Mucosa of descending colon (tissue), 3 donors: ENCODE measurements around the gene EVC2. TPM values are rescaled to one million over a fixed set of nuclear protein-coding genes. Genes with fewer than 3 reads are reported as not detected.

Experiments
- ATAC-seq: fragments of 200-7000 bp; cut with Tn5 transposase; one replicate; pipeline ENCODE4 v1.9.1; 2020; ENCODE audit warnings: mild to moderate bottlenecking, moderate library complexity
- DNase-seq, 3 donors: peaks; one replicate each; pipeline ENCODE4 v3.0.0-alpha.2; 2020
- H3K36me3 ChIP-seq: fragments of 200-600 bp; one replicate; pipeline ENCODE4 v1.8.0; 2021; ENCODE audit warnings: low read depth, mild to moderate bottlenecking
- H3K4me1 ChIP-seq: fragments of 200-600 bp; one replicate; pipeline ENCODE4 v1.8.0; 2021; ENCODE audit warnings: low read depth, mild to moderate bottlenecking
- H3K4me3 ChIP-seq: fragments of 200-600 bp; one replicate; pipeline ENCODE4 v1.8.0; 2021; ENCODE audit warnings: mild to moderate bottlenecking
- H3K9me3 ChIP-seq: fragments of 200-600 bp; one replicate; pipeline ENCODE4 v1.8.0; 2021; ENCODE audit warnings: mild to moderate bottlenecking
- intact Hi-C, 2 donors: fragments of 100-400 bp; cut with DNase I in 1 of 2; cut with micrococcal nuclease in 1 of 2; formaldehyde crosslinking; loops; one replicate each; pipeline versions ENCODE4 v1.11.0 to v1.11.1; 2022; cut with DNase I, micrococcal nuclease
- total RNA-seq, 3 donors: library from RNA; stranded (reverse); fragmentation: NEBNext Ultra II Directional in 2 of 3; extraction: Animal tissue kit (Norgen Biotek cat#: 25700) in 2 of 3; gene quantifications; one replicate each; pipeline versions ENCODE4 v1.2.1 to v1.2.4, GENCODE V29; 2021 to 2023
- TF ChIP-seq, protein P1 (sequence below): fragments of 200-600 bp; IDR thresholded peaks from one replicate; pipeline ENCODE4 v1.8.0; 2022; ENCODE audit warnings: antibody characterized with exemption, mild to moderate bottlenecking
- donor health status: DM: no; HTN: no; CAD: no; lungs with moderate emphysema.
- donor health status: DM: no; HTN: no; CAD: no.
- donor health status: DM: no; HTN: yes; CAD: no.

The EVC2 gene
- total RNA-seq, 3 donors from 2014 or later, result 0.64 to 6.5 (median 1.1) TPM

DNA sequence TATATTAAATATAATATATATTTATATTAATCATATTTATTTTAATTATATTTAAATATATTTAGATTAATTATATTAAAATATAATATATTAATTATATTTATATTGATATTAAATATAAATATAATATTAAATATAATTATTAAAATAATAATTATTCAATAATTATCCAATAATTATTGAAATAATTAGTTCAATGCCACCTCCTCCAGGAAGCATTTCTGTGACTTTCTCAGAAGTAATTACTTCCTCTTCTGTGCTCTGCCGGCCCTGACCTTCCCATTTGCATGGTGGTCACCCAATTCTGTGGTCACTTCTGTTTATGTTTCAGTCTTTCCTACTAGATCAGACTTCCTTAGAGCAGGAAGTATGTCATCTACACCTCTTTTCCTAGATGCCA lies 45.8 kb downstream of the EVC2 start:
- Histone ChIP-seq H3K4me1 (no peaks in the 10 kb centered on the region), H3K36me3 (no peaks in the 10 kb centered on the region), H3K4me3 (no peak overlapping the region), H3K9me3 (no peaks in the 10 kb centered on the region)
- TF ChIP-seq, protein P1, sequence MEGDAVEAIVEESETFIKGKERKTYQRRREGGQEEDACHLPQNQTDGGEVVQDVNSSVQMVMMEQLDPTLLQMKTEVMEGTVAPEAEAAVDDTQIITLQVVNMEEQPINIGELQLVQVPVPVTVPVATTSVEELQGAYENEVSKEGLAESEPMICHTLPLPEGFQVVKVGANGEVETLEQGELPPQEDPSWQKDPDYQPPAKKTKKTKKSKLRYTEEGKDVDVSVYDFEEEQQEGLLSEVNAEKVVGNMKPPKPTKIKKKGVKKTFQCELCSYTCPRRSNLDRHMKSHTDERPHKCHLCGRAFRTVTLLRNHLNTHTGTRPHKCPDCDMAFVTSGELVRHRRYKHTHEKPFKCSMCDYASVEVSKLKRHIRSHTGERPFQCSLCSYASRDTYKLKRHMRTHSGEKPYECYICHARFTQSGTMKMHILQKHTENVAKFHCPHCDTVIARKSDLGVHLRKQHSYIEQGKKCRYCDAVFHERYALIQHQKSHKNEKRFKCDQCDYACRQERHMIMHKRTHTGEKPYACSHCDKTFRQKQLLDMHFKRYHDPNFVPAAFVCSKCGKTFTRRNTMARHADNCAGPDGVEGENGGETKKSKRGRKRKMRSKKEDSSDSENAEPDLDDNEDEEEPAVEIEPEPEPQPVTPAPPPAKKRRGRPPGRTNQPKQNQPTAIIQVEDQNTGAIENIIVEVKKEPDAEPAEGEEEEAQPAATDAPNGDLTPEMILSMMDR, result no peak
- DNase-seq, result no peak
- ATAC-seq, result no peak
- intact Hi-C loops, result no loop called here

DNA sequence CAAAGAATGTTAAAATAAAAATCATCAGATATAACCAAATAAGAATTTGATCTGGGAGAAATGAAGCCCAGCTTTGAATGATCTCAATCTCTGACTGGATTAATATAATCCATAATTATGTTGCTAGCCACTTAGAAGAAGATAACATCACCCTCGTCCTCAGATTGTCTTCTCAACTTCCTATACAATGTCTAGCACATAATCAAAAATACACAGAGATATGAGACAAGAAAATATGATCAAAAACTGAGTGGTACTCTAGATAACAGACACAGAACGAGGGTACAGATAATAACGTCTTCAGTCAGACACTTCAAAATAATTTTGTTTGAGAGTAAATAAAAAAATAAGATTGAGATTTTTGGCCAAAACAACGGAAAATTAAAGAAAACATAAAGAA lies 47.1 kb downstream of the EVC2 start:
- no peak for ATAC-seq
- no peak for DNase-seq
- Histone ChIP-seq H3K4me1 (no peaks in the 10 kb centered on the region), H3K4me3 (no peak overlapping the region), H3K36me3 (no peaks in the 10 kb centered on the region), H3K9me3 (no peaks in the 10 kb centered on the region)
- intact Hi-C loops, result no loop called here
- TF ChIP-seq, protein P1, result no peak

DNA sequence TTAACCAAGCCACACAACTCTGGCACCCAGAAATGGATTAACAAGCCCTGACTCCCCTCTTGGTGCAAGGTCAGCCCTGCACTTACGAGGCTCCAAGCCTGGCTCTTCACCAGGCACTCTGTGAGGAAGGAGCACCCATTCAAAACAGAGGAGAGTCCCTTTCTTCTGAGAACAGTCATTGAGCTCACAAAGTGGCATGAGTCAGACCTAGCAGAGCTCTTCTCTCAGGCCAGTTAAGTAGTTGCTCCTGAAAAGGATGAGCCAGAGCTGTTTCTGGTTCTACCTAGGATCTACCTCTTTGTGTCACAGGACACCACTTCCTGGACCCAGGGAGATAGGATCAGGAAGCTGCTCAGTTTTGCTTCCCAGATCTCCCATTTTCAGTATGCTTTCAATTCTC lies 48.2 kb downstream of the EVC2 start:
- Histone ChIP-seq H3K4me3 (no peak overlapping the region), H3K9me3 (no peaks in the 10 kb centered on the region), H3K36me3 (no peaks in the 10 kb centered on the region), H3K4me1 (no peaks in the 10 kb centered on the region)
- no peak for ATAC-seq
- TF ChIP-seq, protein P1, result no peak
- intact Hi-C loops, result no loop called here
- DNase-seq, result no peak

DNA sequence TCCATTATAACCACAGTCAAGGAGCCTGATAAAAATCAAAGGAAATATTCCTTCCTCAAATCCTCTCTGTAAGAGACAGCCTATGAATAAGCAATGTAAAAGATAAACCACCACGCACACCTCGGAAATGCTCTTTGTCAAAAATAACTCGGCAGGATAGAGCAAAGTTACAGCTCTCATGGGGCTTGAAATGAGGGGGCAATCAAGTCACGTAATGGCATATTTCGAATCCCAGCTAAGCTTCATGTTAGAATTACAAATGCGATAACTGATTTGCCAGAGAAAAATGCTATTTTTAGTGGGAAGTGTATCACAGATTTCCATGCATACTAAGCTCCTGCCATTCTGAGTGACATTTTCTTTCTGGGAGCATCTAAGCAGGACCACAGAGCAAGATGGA lies 49.4 kb downstream of the EVC2 start:
- no peaks in the 10 kb centered on the region for H3K9me3 ChIP-seq
- intact Hi-C loops, result no loop called here
- no peak for DNase-seq
- H3K4me1 ChIP-seq, result no peaks in the 10 kb centered on the region
- no peaks in the 10 kb centered on the region for H3K36me3 ChIP-seq
- no peak for ATAC-seq
- no peak overlapping the region for H3K4me3 ChIP-seq
- TF ChIP-seq, protein P1, result no peak

DNA sequence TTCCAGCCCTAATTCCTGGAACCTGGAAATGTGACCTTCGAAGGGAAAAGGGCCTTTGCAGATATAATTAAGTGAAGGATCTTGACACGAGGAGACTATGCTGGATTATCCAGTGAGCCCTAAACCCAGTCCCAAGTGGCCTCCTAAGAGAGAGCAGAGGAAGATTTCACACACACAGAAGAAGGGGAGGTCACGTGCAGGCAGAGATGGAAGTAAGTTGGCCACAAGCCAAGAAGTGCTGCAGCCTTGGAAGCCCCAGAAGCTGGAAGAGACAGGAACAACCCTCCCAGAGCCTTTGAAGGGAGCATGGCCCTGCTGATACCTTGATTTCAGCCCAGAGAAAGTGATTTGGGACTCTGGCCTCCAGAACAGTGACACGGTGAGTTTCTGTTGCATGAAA lies 51.9 kb downstream of the EVC2 start:
- no peaks in the 10 kb centered on the region for H3K36me3 ChIP-seq
- DNase-seq (no peak), ATAC-seq (no peak)
- intact Hi-C loops, result no loop called here
- no peaks in the 10 kb centered on the region for H3K9me3 ChIP-seq
- TF ChIP-seq, protein P1, result no peak
- no peak overlapping the region for H3K4me3 ChIP-seq
- no peaks in the 10 kb centered on the region for H3K4me1 ChIP-seq

DNA sequence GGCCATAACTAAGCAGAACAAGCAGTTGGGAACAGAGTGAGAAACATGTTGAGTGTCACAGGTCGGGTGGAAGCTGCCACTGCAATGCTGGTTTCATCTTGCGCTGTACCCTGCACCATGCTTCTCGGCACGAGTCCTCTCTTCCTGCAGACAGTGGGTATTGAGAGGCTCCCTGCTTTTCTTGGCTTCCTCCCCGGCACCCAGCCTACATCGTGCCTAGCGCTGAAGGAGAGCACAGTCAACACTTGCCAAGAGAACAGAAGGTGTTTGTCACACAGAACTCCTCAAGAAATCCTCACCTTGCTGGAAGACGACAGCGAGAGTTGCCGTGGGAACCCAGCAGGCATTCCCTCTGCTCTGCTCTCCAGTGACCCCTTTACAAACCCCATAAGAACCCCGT lies 53.6 kb downstream of the EVC2 start:
- no peaks in the 10 kb centered on the region for H3K4me1 ChIP-seq
- no peak for ATAC-seq
- TF ChIP-seq, protein P1, result no peak
- intact Hi-C loops, result no loop called here
- no peaks in the 10 kb centered on the region for H3K36me3 ChIP-seq
- DNase-seq, result no peak
- H3K9me3 ChIP-seq, result no peaks in the 10 kb centered on the region
- no peak overlapping the region for H3K4me3 ChIP-seq
